CD4-positive, alpha-beta T cell treated with Interferon alpha-2 for 1 hour (primary cell): ENCODE data around the gene BRINP3.
"Not testable (repeated sequence)": the region's sequence is repeated elsewhere in the genome, so short reads cannot be mapped to it uniquely, and the experiment has no call there.

Experiments used
- DNase-seq, 2 donors: peaks; one replicate each; pipeline ENCODE4 v3.0.0-alpha.2; 2020 to 2022

Gene BRINP3

DNA sequence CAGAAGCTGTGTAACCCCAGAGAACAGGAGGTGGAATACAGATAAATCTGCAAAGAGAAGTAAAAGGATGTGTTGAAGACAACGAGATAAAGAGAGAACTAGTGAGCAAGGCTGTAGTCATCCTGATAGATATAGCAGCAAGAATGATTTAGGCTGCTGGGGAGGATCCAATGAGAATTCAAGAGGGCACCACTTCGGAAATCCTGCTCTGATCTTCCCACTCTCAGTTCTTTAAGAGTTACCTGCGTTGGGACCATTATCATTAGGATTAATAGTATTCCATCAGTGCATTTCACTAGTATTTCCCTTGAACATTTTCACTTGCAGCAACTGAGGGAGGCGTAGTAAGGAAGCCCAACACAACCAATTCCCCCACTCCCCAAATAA is at the start of gene BRINP3:
TSS of gene BRINP3 (minus strand) at position 103 of the 387 bp plus-strand sequence.
- DNase-seq: no peak

DNA sequence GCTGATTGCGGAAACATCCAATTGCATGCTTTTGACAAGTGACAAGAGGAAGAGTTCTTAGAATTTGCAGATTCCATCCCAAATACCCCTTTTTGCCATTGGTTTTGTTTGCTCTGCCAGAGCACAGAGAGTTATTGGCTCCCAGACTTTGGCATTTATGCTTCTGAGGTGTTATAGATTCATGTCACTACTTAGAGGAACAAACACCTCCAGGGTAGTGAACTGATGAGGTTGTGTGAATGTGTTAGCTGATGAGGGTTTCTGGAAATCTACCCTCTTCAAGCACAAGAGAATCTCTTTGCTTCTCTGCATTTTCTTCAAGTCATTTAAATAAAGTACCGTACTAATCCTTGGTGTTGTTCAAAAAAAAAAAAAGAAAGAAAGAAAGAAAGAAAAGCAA is 33.9 kb upstream of the BRINP3 start:
- DNase-seq: no peak

DNA sequence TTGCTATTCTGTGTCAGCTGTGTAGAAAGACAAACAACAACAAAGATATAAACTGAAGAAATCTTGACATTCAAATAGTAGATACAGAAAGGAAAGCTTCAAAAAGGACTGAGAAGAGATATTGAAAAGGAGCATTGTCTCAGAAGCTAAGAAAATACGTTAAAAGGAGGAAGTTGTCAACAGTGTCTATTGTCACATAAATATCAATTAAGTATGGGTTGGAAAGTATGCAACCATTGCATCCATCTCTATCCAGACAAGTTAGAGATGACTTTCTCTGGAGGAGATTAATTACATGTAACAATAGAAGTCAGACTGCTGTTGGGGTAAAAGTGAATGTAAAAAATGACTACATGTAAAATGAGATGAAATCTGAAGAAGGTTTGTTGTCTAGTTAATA is 29.7 kb upstream of the BRINP3 start:
- DNase-seq: no peak

DNA sequence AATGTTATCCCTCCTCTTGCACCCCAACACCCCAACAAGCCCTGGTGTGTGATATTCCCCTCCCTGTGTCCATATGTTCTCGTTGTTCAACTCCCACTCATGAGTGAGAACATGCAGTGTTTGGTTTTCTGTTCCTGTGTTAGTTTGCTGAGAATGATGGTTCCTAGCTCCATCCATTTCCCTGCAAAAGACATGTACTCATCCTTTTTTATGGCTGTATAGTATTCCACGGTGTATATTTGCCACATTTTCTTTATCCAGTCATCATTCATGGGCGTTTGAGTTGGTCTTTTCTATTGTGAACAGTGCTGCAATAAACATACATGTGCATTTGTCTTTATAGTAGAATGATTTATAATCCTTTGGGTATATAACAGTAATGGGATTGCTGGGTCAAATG is 26.9 kb upstream of the BRINP3 start:
- not testable (repeated sequence) for DNase-seq

DNA sequence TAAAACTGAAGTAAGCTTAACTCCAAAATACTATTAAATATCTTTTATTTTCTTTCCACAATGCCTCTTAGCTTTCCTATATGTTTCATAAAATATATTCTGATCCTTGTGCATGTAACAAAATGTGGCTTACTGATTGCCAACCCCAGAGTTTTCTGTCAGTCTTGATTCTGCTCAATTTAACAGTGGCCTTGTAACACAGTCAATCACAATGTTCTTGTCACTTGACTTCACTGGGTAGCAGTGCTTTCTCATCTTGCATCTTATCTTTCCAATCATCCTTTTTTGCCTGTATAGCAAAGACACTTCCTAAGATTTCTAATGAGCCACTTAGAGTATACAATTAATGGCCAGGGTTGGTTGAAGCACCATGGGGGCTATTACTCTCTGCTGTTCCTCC is 19.9 kb upstream of the BRINP3 start:
- DNase-seq: no peak

DNA sequence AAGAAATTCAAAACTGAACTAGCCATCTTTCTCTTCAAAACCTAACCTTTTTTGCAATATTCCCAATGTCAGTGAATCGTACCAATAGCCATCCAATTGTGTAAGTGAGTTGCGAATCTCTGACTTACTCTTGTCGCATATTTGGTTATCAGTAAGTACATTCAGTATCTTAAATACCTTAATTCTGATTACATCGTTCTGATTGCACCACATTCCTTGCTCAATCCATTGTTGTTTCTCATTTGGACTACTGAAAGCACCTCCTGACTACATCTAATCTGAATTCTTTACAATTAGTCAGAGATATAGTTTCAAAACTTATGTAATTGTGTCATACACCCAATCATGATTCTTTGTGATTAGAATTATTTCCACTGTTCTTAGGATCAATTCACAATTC is 16.8 kb upstream of the BRINP3 start:
- DNase-seq: no peak

DNA sequence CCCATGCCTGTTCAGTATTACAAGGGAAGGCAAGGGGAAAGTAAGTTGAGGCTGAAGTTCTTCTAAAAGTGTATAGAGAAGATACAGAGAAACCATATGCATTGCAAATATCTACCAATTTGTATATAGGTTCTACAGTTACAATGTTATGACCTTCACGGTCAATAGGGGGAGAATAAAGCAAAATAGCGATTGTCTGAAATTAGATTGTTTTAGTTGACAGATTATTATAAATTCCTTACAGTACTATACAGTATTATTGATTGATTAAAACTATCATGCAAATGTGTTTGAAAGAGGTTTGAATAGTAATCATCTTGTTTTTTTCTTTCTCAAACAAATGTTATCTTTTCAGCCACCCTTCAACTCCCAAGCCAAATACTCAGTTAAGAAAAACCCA is 13.7 kb upstream of the BRINP3 start:
- DNase-seq: no peak

DNA sequence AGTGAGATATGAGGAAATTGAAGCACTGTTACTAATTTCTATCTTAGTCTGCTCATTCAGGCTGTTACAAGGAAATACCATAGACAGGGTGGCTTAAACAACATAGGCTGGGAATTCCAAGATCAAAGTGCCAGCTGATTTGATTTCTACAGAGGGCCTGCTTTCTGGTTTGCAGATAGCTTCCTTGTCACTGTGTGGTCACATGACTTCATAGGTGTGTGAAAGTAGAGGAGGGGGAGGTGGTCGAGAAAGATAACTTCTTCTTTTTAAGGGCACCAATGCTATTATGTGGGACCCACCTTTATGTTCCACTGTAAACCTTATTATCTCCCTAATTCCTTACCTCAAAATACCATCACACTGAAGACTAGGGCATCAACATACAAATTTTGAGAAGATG is 6.4 kb upstream of the BRINP3 start:
- DNase-seq: no peak

DNA sequence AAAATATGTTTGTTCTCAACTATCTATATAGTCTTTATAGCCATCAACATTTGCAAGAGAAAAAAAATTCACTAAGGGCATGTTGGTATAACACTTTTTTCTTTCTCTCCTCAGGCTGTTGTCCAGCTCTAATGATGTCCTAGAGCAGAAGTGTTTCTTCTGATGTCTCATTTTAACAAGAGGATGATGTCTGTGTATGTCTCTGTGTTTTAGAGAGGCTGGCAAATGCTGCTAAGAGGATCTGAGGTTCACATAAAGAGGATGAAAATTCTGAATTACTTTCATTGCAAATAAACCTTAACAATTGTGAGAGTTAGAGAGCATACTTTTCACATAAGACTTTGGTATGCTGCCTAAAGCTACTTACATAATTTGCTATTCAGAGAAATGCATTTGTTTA is 2.6 kb upstream of the BRINP3 start:
- DNase-seq: no peak

DNA sequence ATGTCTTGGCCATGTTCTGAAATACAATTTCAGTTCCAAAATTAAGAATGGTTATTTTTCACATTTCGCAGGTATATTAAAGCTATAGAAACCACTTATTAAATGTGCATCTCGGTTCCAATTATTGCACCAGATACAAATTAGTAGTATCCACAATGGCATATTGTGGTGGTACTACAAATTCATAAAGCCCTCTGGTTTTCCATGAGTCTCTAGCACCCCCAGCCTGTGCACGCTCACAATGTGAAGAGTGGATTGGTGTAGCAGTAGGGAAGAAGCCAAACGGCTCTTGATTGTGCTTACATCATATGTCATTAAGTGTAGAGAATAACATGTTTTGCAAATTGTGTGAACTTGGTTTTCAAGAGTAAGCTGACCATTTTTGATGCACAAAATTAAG is 1.9 kb upstream of the BRINP3 start:
- no peak for DNase-seq

DNA sequence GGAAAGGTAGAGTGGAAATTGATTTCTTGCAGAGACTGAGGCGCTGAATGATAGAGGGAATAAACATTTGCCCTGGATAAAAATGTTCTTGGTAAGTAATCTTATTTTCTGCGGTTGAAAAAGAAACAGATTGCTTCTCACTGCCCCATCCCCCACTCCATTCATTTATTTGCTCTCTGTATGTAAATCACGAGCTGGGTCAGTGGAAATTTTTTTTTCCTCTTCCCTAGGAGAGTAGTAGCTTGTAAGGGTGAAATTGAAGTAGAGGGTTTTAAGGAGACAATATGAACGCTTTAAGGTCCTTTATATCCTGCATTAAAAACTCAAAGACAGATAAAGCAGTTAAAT is 1.4 kb upstream of the BRINP3 start:
- DNase-seq: no peak

DNA sequence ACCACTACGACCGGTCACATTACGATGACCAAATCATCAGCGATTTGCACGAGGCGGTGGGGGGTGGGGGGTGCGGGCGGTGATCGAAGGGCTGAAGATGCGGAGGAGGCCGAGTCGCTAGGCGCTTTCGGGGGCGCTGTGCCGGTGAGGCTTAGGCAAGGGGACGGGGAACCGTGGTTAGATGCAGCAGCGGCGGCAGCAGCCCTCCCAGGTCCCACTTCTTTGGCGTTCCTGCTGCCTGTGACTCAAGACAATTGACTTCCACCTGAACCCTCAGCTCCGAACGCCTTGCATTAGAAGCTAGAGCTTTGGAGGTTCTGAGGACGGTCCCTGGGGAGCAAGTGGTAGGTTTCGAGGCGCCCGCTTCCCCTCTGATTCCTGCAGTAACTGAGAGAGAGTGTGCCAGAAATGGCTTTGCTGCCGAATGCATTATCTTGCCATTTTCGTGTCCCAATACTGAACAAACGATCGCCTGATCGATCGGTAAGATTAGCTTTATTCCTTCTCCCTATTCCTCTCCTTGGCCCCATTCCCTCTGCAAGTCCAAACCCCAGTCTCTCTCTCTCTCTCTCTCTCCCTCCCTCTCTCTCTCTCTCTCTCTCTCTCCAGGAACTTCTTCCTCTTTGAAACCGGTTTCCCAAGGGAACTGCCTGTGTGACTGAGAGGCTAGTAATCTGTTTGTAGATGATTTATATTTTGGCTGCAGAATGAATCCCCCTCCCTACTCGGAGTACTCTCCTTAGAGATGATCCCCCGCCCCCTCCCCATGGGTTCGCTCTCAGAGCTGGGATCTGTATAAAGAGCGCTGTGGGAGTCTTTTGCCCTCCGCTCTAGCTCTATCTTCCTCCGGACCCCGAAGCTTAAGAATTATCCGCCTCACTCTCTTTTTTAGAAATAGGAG is 735 bp upstream of the BRINP3 start:
- DNase-seq: no peak

DNA sequence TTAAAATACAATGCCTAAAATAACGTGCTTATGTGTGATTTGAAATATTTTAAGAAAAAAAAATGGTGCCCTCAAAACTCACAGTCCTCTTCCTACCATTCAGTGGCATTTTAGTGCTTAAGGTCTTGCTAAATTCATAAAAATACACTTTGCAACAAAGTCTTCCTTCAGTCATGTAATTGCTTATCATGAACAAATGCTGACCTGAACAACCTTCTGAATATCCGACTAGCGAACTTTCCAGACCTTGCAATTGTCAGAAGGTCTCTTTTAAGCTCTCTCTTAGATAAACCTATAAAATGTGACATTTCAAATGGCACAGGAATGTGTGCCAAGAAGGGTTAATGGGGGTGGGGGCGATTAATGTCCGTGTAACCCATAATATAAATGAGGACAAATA is 858 bp downstream of the BRINP3 start:
- no peak for DNase-seq

DNA sequence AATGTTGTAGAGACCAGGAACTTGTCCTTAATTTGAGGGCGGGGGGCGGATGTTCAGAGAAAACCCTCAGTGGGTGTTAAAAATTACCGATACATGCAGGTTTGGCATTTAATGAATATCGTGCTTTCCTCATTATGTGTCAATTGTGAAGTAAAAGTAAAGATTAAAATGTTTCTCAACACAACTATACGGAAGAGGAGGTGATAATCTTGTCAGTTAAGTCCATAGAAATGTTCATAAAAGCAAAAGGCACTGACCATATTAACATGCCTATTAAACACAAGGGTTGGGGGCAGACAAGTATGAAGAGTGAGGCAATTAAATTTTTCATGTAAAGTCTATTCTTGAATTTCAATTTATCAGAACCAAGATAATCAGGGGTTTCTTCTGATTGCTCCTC is 1.3 kb downstream of the BRINP3 start:
- no peak for DNase-seq

DNA sequence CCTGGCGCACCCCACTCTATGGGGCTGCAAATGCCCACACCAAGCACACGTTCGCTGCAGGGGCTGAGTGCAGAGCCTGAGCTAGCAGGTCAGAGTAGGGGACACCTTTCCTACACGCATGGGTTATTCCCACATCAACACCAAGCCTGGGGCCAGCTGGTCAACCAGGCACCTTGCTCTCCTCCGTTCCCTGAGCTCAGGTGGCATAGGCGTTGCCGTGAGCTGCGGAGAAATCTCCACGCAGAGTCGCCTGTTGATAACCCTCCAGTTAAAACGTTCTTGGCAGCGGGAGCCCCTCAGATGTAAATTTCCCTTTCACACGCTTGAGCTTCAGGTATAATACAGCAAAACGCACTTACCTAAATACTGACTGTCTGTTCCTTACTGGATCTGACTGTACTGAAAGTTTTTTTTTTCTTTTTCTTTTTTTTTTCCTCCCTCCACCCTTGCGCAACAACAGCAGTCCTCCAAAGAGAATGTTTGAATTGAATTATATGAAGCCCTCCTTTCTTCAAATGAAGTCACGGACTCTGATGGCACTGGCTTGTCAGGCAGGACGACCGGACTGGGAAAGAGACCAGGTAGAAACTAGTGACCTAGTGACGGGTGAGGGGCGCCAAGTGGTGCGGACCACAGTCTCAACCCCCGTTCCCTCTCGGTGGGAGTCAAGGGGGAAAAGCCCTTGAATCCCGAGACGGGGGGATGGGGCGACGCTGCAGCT is 2.1 kb downstream of the BRINP3 start:
- DNase-seq: no peak

DNA sequence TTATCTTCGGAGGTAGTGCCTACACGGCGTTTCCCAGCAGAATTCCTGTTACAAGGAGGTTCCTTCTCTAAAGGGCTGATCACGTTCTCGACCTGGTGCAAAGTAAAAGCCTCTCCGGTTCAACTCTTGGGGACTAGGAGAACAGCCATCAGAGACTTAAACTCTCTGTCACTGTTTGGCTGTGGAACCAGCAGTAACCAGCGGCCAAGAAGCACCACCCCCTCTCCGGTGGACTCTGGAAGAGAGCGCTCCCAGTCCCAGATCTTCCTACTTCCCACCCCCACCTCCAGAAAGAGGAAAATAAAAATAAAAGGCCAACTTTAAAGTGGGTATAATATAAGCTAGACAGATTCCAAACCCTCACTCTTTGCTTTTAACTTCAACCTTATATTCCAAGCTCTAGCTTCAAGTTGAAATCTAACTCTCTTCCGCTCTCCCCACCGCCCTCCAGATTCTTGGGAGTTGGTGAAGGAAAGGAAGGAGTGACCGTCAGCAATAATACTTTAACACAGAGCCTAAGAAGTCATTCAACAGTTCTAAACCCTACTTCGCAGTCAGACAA is 2.9 kb downstream of the BRINP3 start:
- no peak for DNase-seq

DNA sequence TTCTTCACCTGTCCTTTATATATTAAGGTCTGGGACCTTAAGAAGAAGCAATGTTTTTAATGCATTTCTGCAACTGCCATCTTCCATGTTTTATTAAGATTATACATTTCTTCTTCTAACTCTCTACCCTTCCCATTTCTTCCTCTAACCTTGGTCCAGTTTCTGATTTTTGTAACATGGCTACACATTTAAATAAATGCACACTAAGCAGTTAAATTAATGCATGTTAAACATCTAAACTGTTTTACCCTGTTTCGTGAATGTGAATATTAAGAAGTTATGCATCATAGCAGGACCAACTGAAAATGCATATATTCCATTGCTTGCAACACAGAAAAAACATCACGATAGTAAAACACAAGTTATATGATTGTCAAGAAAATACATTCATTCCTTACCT is 3.7 kb downstream of the BRINP3 start:
- DNase-seq: no peak

DNA sequence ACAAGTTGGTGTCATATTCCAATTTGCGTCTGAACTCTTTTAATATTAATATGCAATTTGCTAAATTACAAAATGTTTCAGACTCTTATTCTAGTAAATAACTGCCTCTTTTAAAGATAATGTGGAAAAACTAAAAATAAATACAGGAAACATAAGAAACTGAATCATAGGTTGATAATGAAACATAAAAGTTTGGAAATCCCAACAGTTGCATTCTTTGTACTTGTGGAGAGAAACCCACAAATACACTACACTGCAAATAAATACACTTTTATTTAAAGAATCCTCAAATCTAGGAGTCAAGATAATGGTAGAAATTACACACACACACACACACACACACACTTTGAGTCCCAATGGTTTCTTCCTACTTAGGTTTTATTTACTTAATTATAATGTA is 5.2 kb downstream of the BRINP3 start:
- no peak for DNase-seq

DNA sequence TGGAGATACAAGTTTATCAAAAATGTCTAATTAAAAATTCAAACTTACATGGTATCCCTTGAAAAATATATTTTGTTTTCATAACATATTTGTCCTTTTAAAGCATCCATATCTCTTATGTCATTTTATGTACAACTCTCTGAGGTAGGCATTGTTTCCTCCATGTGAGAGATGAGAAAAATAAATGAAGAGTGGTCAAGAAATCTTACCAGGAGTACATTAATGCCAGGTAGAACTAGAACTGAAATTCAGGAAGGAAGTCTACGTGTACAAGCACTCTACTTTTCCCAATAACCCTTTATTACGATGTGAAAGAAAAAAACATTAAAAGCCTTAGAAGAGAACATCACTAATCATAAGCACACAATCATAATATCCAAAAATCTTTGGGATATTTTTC is 5.6 kb downstream of the BRINP3 start:
- DNase-seq: no peak

DNA sequence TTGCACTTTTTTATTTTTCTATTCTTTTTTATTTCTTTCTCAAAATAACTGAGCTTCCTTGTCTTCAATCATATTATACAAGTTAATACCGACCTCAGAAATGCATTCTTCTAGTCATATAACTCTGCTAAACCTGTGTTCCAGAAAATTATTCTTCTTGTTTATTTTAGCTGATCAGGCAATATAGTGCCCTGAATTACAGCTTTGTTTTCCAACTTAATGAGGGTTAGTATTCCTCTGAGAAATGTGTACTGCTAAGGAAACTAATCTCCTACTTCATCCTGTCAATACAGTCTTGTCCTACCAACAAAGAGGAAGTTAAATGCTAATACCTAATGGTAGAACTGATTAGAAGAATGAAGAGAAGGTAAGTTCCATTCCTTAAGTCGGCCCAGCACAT is 13.0 kb downstream of the BRINP3 start:
- DNase-seq: no peak

DNA sequence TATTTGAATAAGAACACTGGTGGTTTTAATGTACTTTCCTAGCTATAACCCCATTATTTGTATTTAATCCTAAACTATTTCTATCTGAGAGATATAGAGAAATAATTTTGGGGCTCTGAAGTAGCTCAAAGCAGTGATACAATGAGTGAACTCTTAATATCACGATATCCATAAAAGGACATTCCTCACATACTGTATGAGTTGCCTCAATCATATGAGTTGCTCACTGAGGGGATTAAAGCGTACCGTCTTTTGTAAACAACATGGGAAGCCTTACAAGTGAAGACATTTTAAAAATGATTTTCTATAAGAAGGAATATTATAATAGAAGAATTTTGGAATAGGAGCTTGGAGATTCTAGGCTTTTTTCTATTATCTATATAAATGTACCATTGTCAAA is 21.5 kb downstream of the BRINP3 start:
- no peak for DNase-seq

DNA sequence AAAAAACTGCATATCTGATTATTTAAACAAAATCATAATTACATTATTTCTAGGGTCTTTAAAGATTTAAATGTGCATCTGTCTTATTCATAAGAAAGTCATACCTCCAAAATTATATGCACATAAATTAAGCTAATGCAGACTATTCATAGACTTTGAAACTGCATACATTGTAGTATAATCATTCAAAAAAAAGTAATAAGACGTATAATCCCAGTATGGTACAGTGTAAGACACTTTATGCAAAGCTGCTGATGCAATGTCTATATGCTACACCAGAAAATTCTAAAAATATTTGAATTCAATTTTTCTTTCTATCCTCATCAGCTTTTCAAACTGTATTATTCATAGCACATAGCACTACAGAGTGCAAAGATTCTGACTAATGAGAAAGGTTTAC is 22.0 kb downstream of the BRINP3 start:
- no peak for DNase-seq

DNA sequence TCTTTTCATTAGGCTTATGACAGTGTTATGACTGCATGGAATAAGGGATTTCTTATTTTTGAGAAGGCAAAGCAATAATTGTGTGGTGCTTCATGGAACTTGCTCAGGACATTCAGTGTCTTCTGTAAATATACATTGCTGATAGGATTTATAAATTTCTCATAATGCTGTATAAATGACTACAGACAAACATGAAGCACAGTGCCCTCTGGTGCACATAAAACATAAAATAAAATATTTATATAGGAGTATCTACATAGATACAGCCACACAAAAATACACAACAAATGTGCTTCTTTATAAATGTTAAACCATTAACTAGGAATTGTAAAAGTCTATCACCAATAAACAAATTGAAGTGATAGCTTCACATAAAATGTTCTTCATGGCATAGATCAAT is 24.1 kb downstream of the BRINP3 start:
- DNase-seq: no peak

DNA sequence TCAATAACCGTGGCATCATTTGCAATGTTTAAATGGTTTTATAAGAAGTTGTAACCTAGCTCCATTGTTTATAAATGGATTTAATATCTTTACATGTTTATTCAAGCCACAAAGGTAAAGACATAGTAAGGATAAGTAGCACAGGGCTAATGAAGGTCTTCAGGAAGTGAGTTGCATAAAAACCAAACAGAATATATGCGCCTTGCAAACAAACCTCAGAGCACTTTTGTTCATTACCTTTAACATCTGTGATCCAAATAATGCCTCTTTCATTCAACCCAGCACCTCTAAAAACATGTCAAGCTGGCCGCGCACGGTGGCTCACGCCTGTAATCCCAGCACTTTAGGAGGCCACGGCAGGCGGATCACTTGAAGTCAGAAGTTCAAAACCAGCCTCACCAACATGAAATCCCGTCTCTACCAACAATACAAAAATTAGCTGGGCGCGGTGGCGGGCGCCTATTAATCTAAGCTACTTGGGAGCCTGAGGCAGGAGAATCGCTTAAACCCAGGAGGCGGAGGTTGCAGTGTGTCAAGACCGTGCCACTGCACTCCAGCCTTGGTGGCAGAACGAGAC is 25.3 kb downstream of the BRINP3 start:
- no peak for DNase-seq
